Right lobe of liver (tissue), 4 donors: ENCODE data around the gene FTO.
A peak's percentile ranks its signal among the peaks of the same experiment; 100 is the strongest.

Experiments used
- CTCF ChIP-seq, 4 donors: fragments of 200-600 bp in 3 of 4; fragments of 450-650 bp in 1 of 4; IDR thresholded peaks; one replicate each; pipeline versions ENCODE4 v1.5.1 to v1.8.0; 2016 to 2022; ENCODE audit warnings: antibody characterized with exemption in 4 of 4, mild to moderate bottlenecking in 2 of 4
- POLR2A ChIP-seq: fragments of 450-650 bp; IDR thresholded peaks from one replicate; pipeline ENCODE4 v1.6.1; 2017; ENCODE audit warnings: antibody characterized with exemption, mild to moderate bottlenecking
- donor health status: DM: no; HTN: no; CAD: no.
- donor health status: DM: no; HTN: no; CAD: no.
- donor health status: DM: no; HTN: yes; CAD: no.

DNA sequence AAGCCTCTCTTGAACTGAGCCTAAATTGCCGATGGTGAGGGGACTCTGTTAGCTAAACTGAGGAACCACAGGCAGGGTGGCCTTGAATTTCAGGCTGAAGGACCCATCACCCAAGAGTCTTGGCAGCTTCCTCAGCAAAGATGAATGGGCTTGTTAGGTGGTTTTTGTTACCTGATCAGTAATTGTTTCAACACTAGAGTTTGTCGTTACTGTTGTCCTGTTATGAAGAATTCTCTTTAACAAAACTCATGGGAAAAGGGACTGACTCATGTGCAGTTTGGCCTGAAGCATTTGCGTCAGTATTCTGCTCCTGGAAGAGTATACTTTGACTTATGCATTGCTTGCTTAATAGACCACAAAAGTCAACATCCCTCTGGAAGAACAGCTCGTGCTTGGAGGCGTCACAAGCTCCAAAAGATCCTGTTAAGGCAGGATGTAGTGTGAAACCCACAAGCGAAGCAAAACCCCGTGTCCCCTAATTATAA is 376.6 kb downstream of the FTO start:
- peak; percentile 27 for TF ChIP-seq POLR2A
- no peak for TF ChIP-seq CTCF (IDR thresholded peaks at IDR 0.05)
